Body of pancreas (tissue), 4 donors: ENCODE results near the gene ASB12. TPM values are rescaled to one million over a fixed set of nuclear protein-coding genes. Genes with fewer than 3 reads are reported as not detected.
A peak's percentile ranks its signal among the peaks of the same experiment; 100 is the strongest.

Experiments
- ATAC-seq: fragments of 150-250 bp; one replicate; pipeline ENCODE4 v1.9.1; 2016
- DNase-seq, 4 donors: peaks; one replicate each; pipeline ENCODE4 v3.0.0-alpha.2; 2019
- H3K27ac ChIP-seq, 4 donors: fragments of 200-600 bp; sonication (generic); 1 replicate in 3 of 4; 2 replicates in 1 of 4; pipeline versions ENCODE4 v1.5.1 to v1.6.1; 2016 to 2019; ENCODE audit warnings: mild to moderate bottlenecking in 1 of 4, mixed read lengths in 1 of 4, moderate library complexity in 1 of 4
- H3K27me3 ChIP-seq, 2 donors: fragments of 200-600 bp; sonication (generic); one replicate each; pipeline ENCODE4 v1.6.0; 2016; ENCODE audit warnings: mild to moderate bottlenecking in 1 of 2
- H3K36me3 ChIP-seq, 2 donors: fragments of 200-600 bp; sonication (generic); replicated peaks in 1 of 2; 2 replicates each; pipeline ENCODE4 v1.5.1; 2016; ENCODE audit warnings: low read depth in 2 of 2; ENCODE audit not compliant: insufficient read depth in 1 of 2
- H3K4me1 ChIP-seq: fragments of 200-600 bp; sonication (generic); one replicate; pipeline ENCODE4 v1.6.0; 2016
- H3K4me3 ChIP-seq, 2 donors: fragments of 200-600 bp; sonication (generic); 1 replicate in 1 of 2; 2 replicates in 1 of 2; pipeline ENCODE4 v1.5.1; 2016 to 2019
- H3K9me3 ChIP-seq, 3 donors: fragments of 200-600 bp; sonication (generic); 1 replicate in 2 of 3; 2 replicates in 1 of 3; pipeline ENCODE4 v1.5.1; 2016
- POLR2A ChIP-seq, 3 donors: fragments of 450-650 bp; IDR thresholded peaks; one replicate each; pipeline ENCODE4 v1.6.1; 2016; ENCODE audit warnings: antibody characterized with exemption in 3 of 3, mild to moderate bottlenecking in 2 of 3
- WGBS, 2 donors: methylation state at CpG; one replicate each; pipeline ENCODE4 v1.1.5; 2017; 5-methylcytosine and 5-hydroxymethylcytosine counted together
- intact Hi-C: fragments of 100-400 bp; cut with DNase I; formaldehyde crosslinking; loops from one replicate; pipeline ENCODE4 v1.15.1; 2023
- total RNA-seq, 2 donors: library from RNA; depleted of rRNA; stranded (reverse); fragments of >200 nt; gene quantifications; one replicate each; pipeline ENCODE4 v1.1.0, GENCODE V29; 2016
- TF ChIP-seq, protein P1 (sequence below), 7 experiments: fragments of 450-650 bp in 4 of 7; fragments of 200-600 bp in 3 of 7; sonication (generic) in 3 of 7; IDR thresholded peaks; one replicate each; pipeline ENCODE4 v1.5.1; 2016 to 2019; ENCODE audit warnings: antibody characterized with exemption in 7 of 7

ASB12 gene
- total RNA-seq, 2 donors from 2014 or later, result not detected

DNA sequence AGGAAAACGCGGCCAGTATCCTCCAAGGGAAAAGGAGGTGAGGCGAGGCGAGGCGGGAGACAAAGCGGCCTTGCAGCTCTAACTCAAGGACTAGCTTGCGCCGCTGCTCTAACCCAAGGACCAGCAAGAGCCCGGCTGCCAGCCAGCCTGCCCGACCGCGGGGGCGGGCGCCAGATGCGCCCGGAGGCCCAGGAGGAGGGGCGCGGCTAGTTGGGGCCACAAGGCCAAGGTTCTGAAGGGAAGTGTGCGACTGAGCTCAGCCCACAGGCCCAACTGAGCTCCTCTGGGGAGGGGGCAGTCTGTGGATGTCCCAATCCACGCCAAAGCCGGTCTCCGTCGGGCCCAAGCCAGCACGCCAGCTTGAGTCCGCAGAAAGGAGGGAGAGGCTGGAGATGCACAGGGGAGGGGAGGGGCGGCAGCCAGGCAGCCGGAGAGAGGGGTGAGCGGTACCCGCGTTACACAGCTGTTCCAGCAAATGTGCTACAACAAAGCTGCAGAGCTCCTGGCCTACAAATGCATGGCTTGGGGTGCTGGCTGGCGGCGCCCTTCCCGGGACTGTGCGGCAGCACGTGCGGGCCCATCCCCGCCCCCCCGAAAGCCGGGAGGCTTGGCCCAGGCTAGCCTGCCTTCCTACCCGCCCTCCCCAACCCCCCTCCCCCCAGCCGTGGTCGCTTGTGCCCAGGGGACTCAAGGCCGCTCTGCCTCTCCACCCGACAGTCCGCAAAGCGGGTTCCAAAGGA, 25.5 kb downstream of the ASB12 start:
- DNase-seq, result peak; percentile 35 to 60 (median 48)
- 0% methylated on average over 6 to 35 of the region's 46 CpGs for WGBS, 2 donors

DNA sequence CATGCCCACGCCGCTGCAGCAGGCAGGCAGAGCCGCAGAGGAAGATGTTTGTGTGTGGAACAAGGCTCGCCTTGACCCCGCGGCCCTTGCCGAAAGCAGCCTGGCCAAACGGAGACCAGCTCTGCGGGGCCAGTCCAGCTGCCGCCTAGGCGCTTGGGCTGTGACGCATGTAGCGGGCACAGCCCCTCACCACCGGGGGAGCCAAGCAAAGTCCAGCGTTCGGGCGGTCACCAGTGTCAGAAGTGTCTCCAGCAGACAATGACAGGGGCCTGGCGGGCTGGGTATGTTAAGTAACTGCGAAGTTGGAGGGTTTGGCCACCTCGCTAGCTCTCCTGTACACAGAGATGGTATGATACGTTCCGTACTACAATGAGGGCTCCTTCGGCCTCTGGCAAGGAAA, 26.2 kb downstream of the ASB12 start:
- intact Hi-C loops, result no loop called here
- TF ChIP-seq, protein P1, sequence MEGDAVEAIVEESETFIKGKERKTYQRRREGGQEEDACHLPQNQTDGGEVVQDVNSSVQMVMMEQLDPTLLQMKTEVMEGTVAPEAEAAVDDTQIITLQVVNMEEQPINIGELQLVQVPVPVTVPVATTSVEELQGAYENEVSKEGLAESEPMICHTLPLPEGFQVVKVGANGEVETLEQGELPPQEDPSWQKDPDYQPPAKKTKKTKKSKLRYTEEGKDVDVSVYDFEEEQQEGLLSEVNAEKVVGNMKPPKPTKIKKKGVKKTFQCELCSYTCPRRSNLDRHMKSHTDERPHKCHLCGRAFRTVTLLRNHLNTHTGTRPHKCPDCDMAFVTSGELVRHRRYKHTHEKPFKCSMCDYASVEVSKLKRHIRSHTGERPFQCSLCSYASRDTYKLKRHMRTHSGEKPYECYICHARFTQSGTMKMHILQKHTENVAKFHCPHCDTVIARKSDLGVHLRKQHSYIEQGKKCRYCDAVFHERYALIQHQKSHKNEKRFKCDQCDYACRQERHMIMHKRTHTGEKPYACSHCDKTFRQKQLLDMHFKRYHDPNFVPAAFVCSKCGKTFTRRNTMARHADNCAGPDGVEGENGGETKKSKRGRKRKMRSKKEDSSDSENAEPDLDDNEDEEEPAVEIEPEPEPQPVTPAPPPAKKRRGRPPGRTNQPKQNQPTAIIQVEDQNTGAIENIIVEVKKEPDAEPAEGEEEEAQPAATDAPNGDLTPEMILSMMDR (IDR thresholded peaks at IDR 0.05), result no peak
- peak in 1 of 3 donors; percentile 22 for TF ChIP-seq POLR2A (IDR thresholded peaks at IDR 0.05)
- H3K9me3 ChIP-seq, result no peaks in the 10 kb centered on the region
- ATAC-seq, result no peak
- no peaks in the 10 kb centered on the region for H3K27me3 ChIP-seq
- peak overlapping the region in 1 of 2 donors; percentile 37 for H3K4me3 ChIP-seq
- H3K4me1 ChIP-seq, result peaks cover 34% of the 10 kb centered on the region
- peak overlapping the region; percentile 88 to 95 (median 92) for H3K27ac ChIP-seq
- no peaks in the 10 kb centered on the region for H3K36me3 ChIP-seq
- 0 to 13% methylated on average over 4 to 16 of the region's 23 CpGs for WGBS, 2 donors
- peak; percentile 31 to 54 (median 42) for DNase-seq

More for the DNA sequence above, 25.5 kb downstream of the ASB12 start:
- TF ChIP-seq, protein P1 (IDR thresholded peaks at IDR 0.05), result no peak
- no peak for TF ChIP-seq POLR2A (IDR thresholded peaks at IDR 0.05)
- intact Hi-C loops, result no loop called here
- H3K4me1 ChIP-seq, result peaks cover 34% of the 10 kb centered on the region
- H3K27me3 ChIP-seq, result no peaks in the 10 kb centered on the region
- ATAC-seq, result peak; percentile 7
- no peaks in the 10 kb centered on the region for H3K9me3 ChIP-seq
- no peaks in the 10 kb centered on the region for H3K36me3 ChIP-seq
- H3K4me3 ChIP-seq, result peak overlapping the region; percentile 36 to 37
- peak overlapping the region; percentile 88 to 95 (median 92) for H3K27ac ChIP-seq

DNA sequence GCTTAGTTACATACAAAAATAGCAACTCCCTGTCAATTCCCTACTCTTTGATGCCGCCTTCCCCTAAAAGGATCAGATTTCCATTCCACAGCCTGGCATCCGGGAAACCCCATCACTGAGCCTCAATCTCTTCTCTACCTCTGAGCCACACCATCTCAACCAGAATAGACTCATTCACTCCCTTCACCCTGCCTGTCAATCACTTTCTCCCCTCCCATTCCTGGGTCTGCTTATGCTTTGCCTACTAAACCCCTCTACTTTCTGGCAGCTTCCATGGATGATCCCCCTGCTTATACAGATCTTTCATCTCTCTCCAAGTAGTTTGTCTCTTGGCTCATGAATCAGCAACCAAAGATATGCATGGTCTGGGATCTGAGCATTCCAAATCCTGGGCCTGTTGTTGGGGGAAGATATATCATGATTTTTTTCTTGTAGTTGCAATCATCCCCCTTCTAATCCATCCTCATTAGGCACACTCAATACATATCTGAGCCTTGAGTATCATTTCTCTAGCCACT, 27.5 kb downstream of the ASB12 start:
- H3K36me3 ChIP-seq, result no peaks in the 10 kb centered on the region
- 60 to 75% methylated on average over 2 of the region's 2 CpGs for WGBS, 2 donors
- peaks cover 42% of the 10 kb centered on the region for H3K4me1 ChIP-seq
- H3K27ac ChIP-seq, result peak overlapping the region in 1 of 4 donors; percentile 95
- ATAC-seq (no peak), DNase-seq (no peak)
- intact Hi-C loops, result no loop called here
- no peaks in the 10 kb centered on the region for H3K27me3 ChIP-seq
- H3K4me3 ChIP-seq, result no peak overlapping the region
- TF ChIP-seq, protein P1 (IDR thresholded peaks at IDR 0.05), result no peak
- TF ChIP-seq POLR2A (IDR thresholded peaks at IDR 0.05), result no peak
- H3K9me3 ChIP-seq, result no peaks in the 10 kb centered on the region

DNA sequence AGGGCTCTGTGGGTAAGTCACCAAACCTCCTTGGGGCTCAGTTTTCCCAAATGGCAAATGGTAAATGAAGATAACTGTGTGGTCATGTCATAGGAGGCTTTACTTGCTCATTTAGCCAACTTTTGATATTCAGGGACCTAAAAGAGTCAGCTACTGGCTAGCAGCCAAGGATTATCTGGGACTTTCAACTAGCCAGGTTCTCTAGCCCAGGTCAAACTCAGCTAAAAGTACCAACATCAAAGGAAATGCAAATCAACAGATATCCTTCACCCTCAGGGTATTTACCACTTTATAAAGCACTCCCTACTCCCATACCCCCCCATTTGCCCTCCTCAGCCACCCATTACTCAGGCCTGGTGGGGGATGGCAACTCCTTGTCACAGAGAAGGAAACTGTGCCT, 32.4 kb downstream of the ASB12 start:
- ATAC-seq (no peak), DNase-seq (peak in 1 of 4 donors; percentile 9)
- Histone ChIP-seq H3K27ac (no peak overlapping the region), H3K4me3 (no peak overlapping the region), H3K27me3 (no peaks in the 10 kb centered on the region), H3K9me3 (no peaks in the 10 kb centered on the region), H3K36me3 (no peaks in the 10 kb centered on the region), H3K4me1 (peaks cover 19% of the 10 kb centered on the region)
- TF ChIP-seq, protein P1 (IDR thresholded peaks at IDR 0.05), result no peak
- TF ChIP-seq POLR2A (IDR thresholded peaks at IDR 0.05), result no peak
- intact Hi-C loops, result no loop called here
